ENCODE measurements around the gene SETMAR. TPM values are rescaled to one million over a fixed set of nuclear protein-coding genes. Genes with fewer than 3 reads are reported as not detected.

Gene SETMAR
- total and polyA plus RNA-seq, 2 experiments from 2014 or later, result 17.3 to 20.6 TPM

- no peaks in the 10 kb centered on the region for H3K9me3 ChIP-seq (ENCODE audit: low read depth)
- TF ChIP-seq, protein P1, sequence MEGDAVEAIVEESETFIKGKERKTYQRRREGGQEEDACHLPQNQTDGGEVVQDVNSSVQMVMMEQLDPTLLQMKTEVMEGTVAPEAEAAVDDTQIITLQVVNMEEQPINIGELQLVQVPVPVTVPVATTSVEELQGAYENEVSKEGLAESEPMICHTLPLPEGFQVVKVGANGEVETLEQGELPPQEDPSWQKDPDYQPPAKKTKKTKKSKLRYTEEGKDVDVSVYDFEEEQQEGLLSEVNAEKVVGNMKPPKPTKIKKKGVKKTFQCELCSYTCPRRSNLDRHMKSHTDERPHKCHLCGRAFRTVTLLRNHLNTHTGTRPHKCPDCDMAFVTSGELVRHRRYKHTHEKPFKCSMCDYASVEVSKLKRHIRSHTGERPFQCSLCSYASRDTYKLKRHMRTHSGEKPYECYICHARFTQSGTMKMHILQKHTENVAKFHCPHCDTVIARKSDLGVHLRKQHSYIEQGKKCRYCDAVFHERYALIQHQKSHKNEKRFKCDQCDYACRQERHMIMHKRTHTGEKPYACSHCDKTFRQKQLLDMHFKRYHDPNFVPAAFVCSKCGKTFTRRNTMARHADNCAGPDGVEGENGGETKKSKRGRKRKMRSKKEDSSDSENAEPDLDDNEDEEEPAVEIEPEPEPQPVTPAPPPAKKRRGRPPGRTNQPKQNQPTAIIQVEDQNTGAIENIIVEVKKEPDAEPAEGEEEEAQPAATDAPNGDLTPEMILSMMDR (IDR thresholded peaks at IDR 0.05; ENCODE audit: low read depth, low read length), result no peak
- peaks cover 18% of the 10 kb centered on the region for H3K4me1 ChIP-seq (ENCODE audit: low read depth)
- no peaks in the 10 kb centered on the region for H3K27me3 ChIP-seq
- peak in 1 of 2 donors; percentile 49 for DNase-seq (ENCODE audit: low read depth in 1 of 2, low spot score in 1 of 2)
- H3K4me3 ChIP-seq, result no peak overlapping the region
- H3K27ac ChIP-seq, result no peak overlapping the region
- H3K36me3 ChIP-seq, result no peaks in the 10 kb centered on the region
Measured at GRCh38 chr3:4359805-4360502, 56.8 kb downstream of the SETMAR start.

- no peak overlapping the region for H3K4me3 ChIP-seq
- no peaks in the 10 kb centered on the region for H3K27me3 ChIP-seq
- peaks cover 9% of the 10 kb centered on the region for H3K4me1 ChIP-seq (ENCODE audit: low read depth)
- TF ChIP-seq, protein P1 (IDR thresholded peaks at IDR 0.05; ENCODE audit: low read depth, low read length), result no peak
- H3K27ac ChIP-seq, result no peak overlapping the region
- no peaks in the 10 kb centered on the region for H3K9me3 ChIP-seq (ENCODE audit: low read depth)
- H3K36me3 ChIP-seq, result no peaks in the 10 kb centered on the region
- DNase-seq (ENCODE audit: low read depth in 1 of 2, low spot score in 1 of 2), result no peak
Measured at GRCh38 chr3:4360817-4361216, 57.6 kb downstream of the SETMAR start.

- no peaks in the 10 kb centered on the region for H3K4me1 ChIP-seq (ENCODE audit: low read depth)
- no peaks in the 10 kb centered on the region for H3K27me3 ChIP-seq
- H3K4me3 ChIP-seq, result no peak overlapping the region
- H3K27ac ChIP-seq, result no peak overlapping the region
- TF ChIP-seq, protein P1 (IDR thresholded peaks at IDR 0.05; ENCODE audit: low read depth, low read length), result no peak
- DNase-seq (ENCODE audit: low read depth in 1 of 2, low spot score in 1 of 2), result no peak
- H3K36me3 ChIP-seq, result no peaks in the 10 kb centered on the region
- H3K9me3 ChIP-seq (ENCODE audit: low read depth), result no peaks in the 10 kb centered on the region
Measured at GRCh38 chr3:4362523-4362922, 59.4 kb downstream of the SETMAR start.

Other genes starting within 250 kb of the SETMAR start
- gene SUMF1, start 163.9 kb downstream of the SETMAR start, total RNA-seq, result 29.9 and 37.7 TPM in 2 replicates
- 21.8 and 23.5 TPM in 2 replicates for gene SUMF1, start 163.9 kb downstream of the SETMAR start, polyA plus RNA-seq
- gene ITPR1, start 190.0 kb downstream of the SETMAR start, total RNA-seq, result 20.2 and 28.8 TPM in 2 replicates
- 14.4 and 17.6 TPM in 2 replicates for gene ITPR1, start 190.0 kb downstream of the SETMAR start, polyA plus RNA-seq

Data from cardiac muscle cell (in vitro differentiated cells and primary cell).